ENCODE measurements around the gene CTSF. TPM values are rescaled to one million over a fixed set of nuclear protein-coding genes. Genes with fewer than 3 reads are reported as not detected.

CTSF gene
- total RNA-seq, 1 experiment from 2014 or later, result 28.7 TPM

DNA sequence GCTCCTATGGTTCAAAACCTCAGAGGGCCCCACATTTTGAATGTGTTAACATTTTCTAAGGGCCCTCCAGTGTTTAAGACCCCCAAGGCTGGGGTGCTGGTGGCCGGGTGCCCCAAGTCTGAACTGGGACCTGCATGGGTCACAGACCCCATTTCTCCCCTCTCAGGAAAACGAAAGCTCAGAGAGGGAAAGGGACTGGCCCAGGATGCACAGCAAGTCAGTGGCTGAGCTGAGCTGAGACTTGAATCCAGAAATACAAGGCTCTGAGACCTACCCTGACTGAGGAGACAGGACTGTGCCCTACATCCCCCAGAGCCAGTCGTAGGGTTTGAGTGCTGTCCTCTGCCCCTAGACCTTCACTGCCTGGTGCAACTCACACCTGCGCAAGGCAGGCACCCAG, 17.5 kb downstream of the CTSF start:
- no peaks in the 10 kb centered on the region for H3K9me3 ChIP-seq (ENCODE audit: control insufficient read depth, insufficient read depth, low read depth, low read length)
- in situ Hi-C loops (cut with HindIII; ENCODE audit: low pct_unique_long_range_greater_than_20kb, low sequenced_read_pairs), result no loop called here

DNA sequence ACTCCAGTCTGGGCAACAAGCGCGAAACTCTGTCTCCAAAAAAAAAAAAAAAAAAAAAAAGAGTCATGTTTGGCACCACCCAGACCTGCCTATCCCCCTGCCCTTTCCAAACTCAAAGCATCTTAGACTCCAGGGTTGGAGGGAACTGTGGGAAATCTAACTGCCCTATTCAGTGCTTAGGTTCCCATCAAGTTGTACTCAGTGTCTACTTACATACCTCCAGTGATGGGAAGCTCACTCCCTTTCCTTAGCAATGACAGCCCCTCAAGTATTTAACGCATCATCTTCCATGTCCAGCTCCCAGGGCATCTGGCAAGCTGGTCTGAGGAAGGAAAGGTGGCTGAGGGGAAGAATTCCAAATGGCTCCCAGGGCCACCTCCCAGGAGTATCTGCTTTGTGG, 18.7 kb downstream of the CTSF start:
- intact Hi-C loops (cut with micrococcal nuclease; ENCODE audit: unreplicated experiment) (no loop called here), in situ Hi-C loops (cut with HindIII; ENCODE audit: low pct_unique_long_range_greater_than_20kb, low sequenced_read_pairs) (no loop called here)
- no peak overlapping the region for H3K4me3 ChIP-seq (ENCODE audit: low read depth in 2 of 2, low read length in 2 of 2)
- H3K27ac ChIP-seq (ENCODE audit: low read length), result no peak overlapping the region
- POLR2A ChIA-PET, result no interaction called here
- DNase-seq (ENCODE audit: low read depth, low spot score) (no peak), ATAC-seq (no peak)
- no peaks in the 10 kb centered on the region for H3K9me3 ChIP-seq (ENCODE audit: control insufficient read depth, insufficient read depth, low read depth, low read length)
- no TSS peak for BruUV-seq (replicated peaks)
- CTCF ChIA-PET, result no interaction called here
- TF ChIP-seq TCF7L2 (IDR thresholded peaks at IDR 0.05; ENCODE audit: low read depth, low read length), result no peak
- no peak for TF ChIP-seq POLR2AphosphoS5 (IDR thresholded peaks at IDR 0.05; ENCODE audit: low read depth, low read length)
- TF ChIP-seq, protein P1, sequence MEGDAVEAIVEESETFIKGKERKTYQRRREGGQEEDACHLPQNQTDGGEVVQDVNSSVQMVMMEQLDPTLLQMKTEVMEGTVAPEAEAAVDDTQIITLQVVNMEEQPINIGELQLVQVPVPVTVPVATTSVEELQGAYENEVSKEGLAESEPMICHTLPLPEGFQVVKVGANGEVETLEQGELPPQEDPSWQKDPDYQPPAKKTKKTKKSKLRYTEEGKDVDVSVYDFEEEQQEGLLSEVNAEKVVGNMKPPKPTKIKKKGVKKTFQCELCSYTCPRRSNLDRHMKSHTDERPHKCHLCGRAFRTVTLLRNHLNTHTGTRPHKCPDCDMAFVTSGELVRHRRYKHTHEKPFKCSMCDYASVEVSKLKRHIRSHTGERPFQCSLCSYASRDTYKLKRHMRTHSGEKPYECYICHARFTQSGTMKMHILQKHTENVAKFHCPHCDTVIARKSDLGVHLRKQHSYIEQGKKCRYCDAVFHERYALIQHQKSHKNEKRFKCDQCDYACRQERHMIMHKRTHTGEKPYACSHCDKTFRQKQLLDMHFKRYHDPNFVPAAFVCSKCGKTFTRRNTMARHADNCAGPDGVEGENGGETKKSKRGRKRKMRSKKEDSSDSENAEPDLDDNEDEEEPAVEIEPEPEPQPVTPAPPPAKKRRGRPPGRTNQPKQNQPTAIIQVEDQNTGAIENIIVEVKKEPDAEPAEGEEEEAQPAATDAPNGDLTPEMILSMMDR (IDR thresholded peaks at IDR 0.05), result no peak
- TF ChIP-seq REST (IDR thresholded peaks at IDR 0.05; ENCODE audit: insufficient read depth in 1 of 2, low read depth in 2 of 2, low read length in 1 of 2), result no peak
- TF ChIP-seq SIN3A (IDR thresholded peaks at IDR 0.05; ENCODE audit: borderline replicate concordance, insufficient read depth, low read depth, low read length), result no peak
- no peaks in the 10 kb centered on the region for H3K27me3 ChIP-seq (ENCODE audit: control insufficient read depth, insufficient read depth, low read length)
- no peaks in the 10 kb centered on the region for H3K36me3 ChIP-seq (ENCODE audit: control insufficient read depth, insufficient read depth, low read length)
- H3K4me1 ChIP-seq (ENCODE audit: control insufficient read depth, insufficient read depth, low read length), result peaks cover 9% of the 10 kb centered on the region

More for the DNA sequence above, 17.5 kb downstream of the CTSF start:
- TF ChIP-seq, protein P1 (IDR thresholded peaks at IDR 0.05), result no peak
- no peak for TF ChIP-seq POLR2AphosphoS5 (IDR thresholded peaks at IDR 0.05; ENCODE audit: low read depth, low read length)
- TF ChIP-seq REST (IDR thresholded peaks at IDR 0.05; ENCODE audit: insufficient read depth in 1 of 2, low read depth in 2 of 2, low read length in 1 of 2), result no peak
- TF ChIP-seq TCF7L2 (IDR thresholded peaks at IDR 0.05; ENCODE audit: low read depth, low read length), result no peak
- no peak for TF ChIP-seq SIN3A (IDR thresholded peaks at IDR 0.05; ENCODE audit: borderline replicate concordance, insufficient read depth, low read depth, low read length)
- Histone ChIP-seq H3K27ac (ENCODE audit: low read length) (no peak overlapping the region), H3K27me3 (ENCODE audit: control insufficient read depth, insufficient read depth, low read length) (no peaks in the 10 kb centered on the region), H3K36me3 (ENCODE audit: control insufficient read depth, insufficient read depth, low read length) (no peaks in the 10 kb centered on the region), H3K4me1 (ENCODE audit: control insufficient read depth, insufficient read depth, low read length) (peaks cover 9% of the 10 kb centered on the region), H3K4me3 (ENCODE audit: low read depth in 2 of 2, low read length in 2 of 2) (no peak overlapping the region)
- ATAC-seq (no peak), DNase-seq (ENCODE audit: low read depth, low spot score) (no peak)
- ChIA-PET POLR2A (no interaction called here), CTCF (no interaction called here)
- no TSS peak for BruUV-seq (replicated peaks)
- intact Hi-C loops (cut with micrococcal nuclease; ENCODE audit: unreplicated experiment), result no loop called here

All from Panc1 (cell line).